ENCODE results near the gene GAS1. TPM values are rescaled to one million over a fixed set of nuclear protein-coding genes. Genes with fewer than 3 reads are reported as not detected.

GAS1 gene
- total and polyA plus RNA-seq, 2 of the 4 experiments (the other 2 are of a cell fraction) = 1.8 to 2.2 TPM

DNA sequence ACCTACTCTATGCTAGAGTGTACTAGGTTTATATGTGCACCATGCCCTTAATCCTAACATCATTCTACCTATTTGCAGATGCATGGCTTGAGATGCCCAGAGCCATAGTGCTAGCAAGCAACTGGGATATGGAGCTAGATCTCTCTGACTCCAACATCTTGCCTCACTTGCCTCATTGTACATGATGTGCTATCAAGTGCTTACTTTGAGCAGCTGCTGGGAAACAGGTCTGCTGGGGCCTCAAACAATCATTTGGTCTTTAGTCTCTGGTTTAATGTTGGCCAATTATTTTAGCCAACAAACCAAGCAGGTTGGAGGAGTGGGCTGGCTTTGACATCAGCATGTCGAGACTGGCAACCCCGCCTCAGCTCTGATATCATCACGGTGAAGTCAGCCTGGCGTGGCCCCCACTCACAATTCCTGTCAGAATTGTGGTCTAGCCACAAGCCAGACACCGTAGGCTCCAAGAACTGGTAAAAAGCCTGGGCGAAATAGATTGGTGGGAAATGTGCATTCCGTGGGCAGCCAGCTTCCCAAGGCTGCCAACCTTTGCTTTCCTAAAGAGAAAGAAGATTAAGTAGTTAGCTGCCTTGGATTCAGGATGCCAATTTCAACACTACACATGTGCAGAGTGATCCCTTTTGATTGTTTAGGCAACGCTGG is 21.1 kb upstream of the GAS1 start:
- Histone ChIP-seq H3K4me2 (ENCODE audit: low read depth, low read length) (no peak overlapping the region), H3K9me3 (ENCODE audit: control insufficient read depth, insufficient read depth, low read length) (no peaks in the 10 kb centered on the region), H3K56ac (ENCODE audit: extremely low read depth, insufficient read depth, low read length) (no peak overlapping the region), H4K5ac (ENCODE audit: low read depth, low read length) (no peak overlapping the region), H2AFZ (replicated peaks; ENCODE audit: low read length, poor library complexity) (no peak overlapping the region), H4K20me1 (ENCODE audit: insufficient read depth, low read length) (no peaks in the 10 kb centered on the region), H4K91ac (ENCODE audit: insufficient read depth, low read depth, low read length) (no peak overlapping the region), H3K27ac (ENCODE audit: insufficient read depth, low read length) (no peak overlapping the region), H3K9ac (ENCODE audit: low read depth, low read length) (no peak overlapping the region), H3K79me1 (ENCODE audit: low read depth in 1 of 2, low read length in 2 of 2) (no peaks in the 10 kb centered on the region), H3K4ac (ENCODE audit: low read depth, low read length) (no peak overlapping the region), H3K14ac (replicated peaks; ENCODE audit: low read depth, low read length) (no peak overlapping the region), H3K27me3 (ENCODE audit: control insufficient read depth, insufficient read depth, low read length) (no peaks in the 10 kb centered on the region), H3K9me1 (ENCODE audit: insufficient read depth, low read length) (no peaks in the 10 kb centered on the region), H2BK120ac (ENCODE audit: low read depth, low read length) (no peak overlapping the region), H3K23ac (ENCODE audit: low read depth, low read length) (no peak overlapping the region), H2BK15ac (ENCODE audit: low read depth, low read length) (no peak overlapping the region), H3K4me1 (ENCODE audit: control insufficient read depth, insufficient read depth, low read length) (peaks cover 7% of the 10 kb centered on the region; the same call in 1 of the 2 replicates), H3K18ac (ENCODE audit: low read depth, low read length) (peak overlapping the region; percentile 27; the same call in 1 of the 2 replicates), H2AK5ac (ENCODE audit: low read depth, low read length) (no peak overlapping the region; the same call in 1 of the 2 replicates), H2BK20ac (ENCODE audit: low read depth, low read length) (no peak overlapping the region), H4K8ac (ENCODE audit: low read depth in 2 of 2, low read length in 2 of 2) (no peak overlapping the region), H3K4me3 (ENCODE audit: insufficient read depth, low read depth, low read length) (no peak overlapping the region), H3K36me3 (ENCODE audit: control insufficient read depth, insufficient read depth, low read length) (no peaks in the 10 kb centered on the region), H2AK9ac (replicated peaks; ENCODE audit: low read depth, low read length, poor library complexity) (no peak overlapping the region), H2BK5ac (ENCODE audit: low read depth, low read length, poor library complexity, severe bottlenecking) (no peak overlapping the region)
- in situ Hi-C loops (cut with MboI; ENCODE audit: low sequenced_read_pairs) (no loop called here), dilution Hi-C loops (cut with HindIII; ENCODE audit: low sequenced_read_pairs, unreplicated experiment) (no loop called here), intact Hi-C loops (cut with micrococcal nuclease) (no loop called here)
- CTCF ChIA-PET = interaction anchor here (0.8 kb wide), 1 partner anchor 10 kb away, joined by 3 read pairs; no protein-coding TSS in a partner anchor
- POLR2A ChIA-PET (ENCODE audit: unreplicated experiment) = no interaction called here
- DNase-seq (no peak), ATAC-seq (ENCODE audit: low read depth) (no peak)
- WGBS, 2 experiments (ENCODE audit: extremely low coverage in 2 of 2, insufficient read length in 1 of 2) = 80% methylated on average over 1 of the region's 8 CpGs; no CpG with 5 or more reads in 1 of the 2 experiments
- TF ChIP-seq BHLHE40 (IDR thresholded peaks at IDR 0.05; ENCODE audit: low read depth, low read length) (no peak), NFE2L2 (IDR thresholded peaks at IDR 0.05; ENCODE audit: low read depth, low read length) (no peak), MAFK (IDR thresholded peaks at IDR 0.05; ENCODE audit: low read depth, low read length) (no peak), CEBPB (IDR thresholded peaks at IDR 0.05; ENCODE audit: low read depth, low read length) (no peak), RAD21 (IDR thresholded peaks at IDR 0.05; ENCODE audit: low read length) (no peak), MXI1 (IDR thresholded peaks at IDR 0.05; ENCODE audit: borderline replicate concordance, low read depth, low read length) (no peak), MAZ (IDR thresholded peaks at IDR 0.05; ENCODE audit: borderline replicate concordance, low read depth, low read length) (no peak), CHD1 (IDR thresholded peaks at IDR 0.05; ENCODE audit: low read depth, low read length) (no peak), POLR2A (IDR thresholded peaks at IDR 0.05; ENCODE audit: low read depth, low read length) (no peak), SMC3 (IDR thresholded peaks at IDR 0.05; ENCODE audit: low read depth, low read length) (no peak), RCOR1 (IDR thresholded peaks at IDR 0.05; ENCODE audit: insufficient replicate concordance, low read length) (no peak)
- TF ChIP-seq, protein P1, sequence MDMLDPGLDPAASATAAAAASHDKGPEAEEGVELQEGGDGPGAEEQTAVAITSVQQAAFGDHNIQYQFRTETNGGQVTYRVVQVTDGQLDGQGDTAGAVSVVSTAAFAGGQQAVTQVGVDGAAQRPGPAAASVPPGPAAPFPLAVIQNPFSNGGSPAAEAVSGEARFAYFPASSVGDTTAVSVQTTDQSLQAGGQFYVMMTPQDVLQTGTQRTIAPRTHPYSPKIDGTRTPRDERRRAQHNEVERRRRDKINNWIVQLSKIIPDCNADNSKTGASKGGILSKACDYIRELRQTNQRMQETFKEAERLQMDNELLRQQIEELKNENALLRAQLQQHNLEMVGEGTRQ (IDR thresholded peaks at IDR 0.05; ENCODE audit: low read depth, low read length) = no peak
- TF ChIP-seq, protein P2, sequence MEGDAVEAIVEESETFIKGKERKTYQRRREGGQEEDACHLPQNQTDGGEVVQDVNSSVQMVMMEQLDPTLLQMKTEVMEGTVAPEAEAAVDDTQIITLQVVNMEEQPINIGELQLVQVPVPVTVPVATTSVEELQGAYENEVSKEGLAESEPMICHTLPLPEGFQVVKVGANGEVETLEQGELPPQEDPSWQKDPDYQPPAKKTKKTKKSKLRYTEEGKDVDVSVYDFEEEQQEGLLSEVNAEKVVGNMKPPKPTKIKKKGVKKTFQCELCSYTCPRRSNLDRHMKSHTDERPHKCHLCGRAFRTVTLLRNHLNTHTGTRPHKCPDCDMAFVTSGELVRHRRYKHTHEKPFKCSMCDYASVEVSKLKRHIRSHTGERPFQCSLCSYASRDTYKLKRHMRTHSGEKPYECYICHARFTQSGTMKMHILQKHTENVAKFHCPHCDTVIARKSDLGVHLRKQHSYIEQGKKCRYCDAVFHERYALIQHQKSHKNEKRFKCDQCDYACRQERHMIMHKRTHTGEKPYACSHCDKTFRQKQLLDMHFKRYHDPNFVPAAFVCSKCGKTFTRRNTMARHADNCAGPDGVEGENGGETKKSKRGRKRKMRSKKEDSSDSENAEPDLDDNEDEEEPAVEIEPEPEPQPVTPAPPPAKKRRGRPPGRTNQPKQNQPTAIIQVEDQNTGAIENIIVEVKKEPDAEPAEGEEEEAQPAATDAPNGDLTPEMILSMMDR (conservative IDR thresholded peaks at IDR 0.05; ENCODE audit: low read depth, low read length) = no peak
- TF ChIP-seq, protein P3, sequence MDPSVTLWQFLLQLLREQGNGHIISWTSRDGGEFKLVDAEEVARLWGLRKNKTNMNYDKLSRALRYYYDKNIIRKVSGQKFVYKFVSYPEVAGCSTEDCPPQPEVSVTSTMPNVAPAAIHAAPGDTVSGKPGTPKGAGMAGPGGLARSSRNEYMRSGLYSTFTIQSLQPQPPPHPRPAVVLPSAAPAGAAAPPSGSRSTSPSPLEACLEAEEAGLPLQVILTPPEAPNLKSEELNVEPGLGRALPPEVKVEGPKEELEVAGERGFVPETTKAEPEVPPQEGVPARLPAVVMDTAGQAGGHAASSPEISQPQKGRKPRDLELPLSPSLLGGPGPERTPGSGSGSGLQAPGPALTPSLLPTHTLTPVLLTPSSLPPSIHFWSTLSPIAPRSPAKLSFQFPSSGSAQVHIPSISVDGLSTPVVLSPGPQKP (IDR thresholded peaks at IDR 0.05; ENCODE audit: borderline replicate concordance, low read depth, low read length) = no peak
- no TSS peak for BruUV-seq (replicated peaks)

All from IMR-90 (cell line).